H1 (cell line): ENCODE results near the gene ROR1. TPM values are rescaled to one million over a fixed set of nuclear protein-coding genes. Genes with fewer than 3 reads are reported as not detected.

Source experiments
- CTCF ChIA-PET: fragments of 300-600 bp; sonication (Branson Sonifier 250); formaldehyde crosslinking; loops from one replicate; lab custom pipeline; 2021; ENCODE audit not compliant: partially characterized antibody; lab: Charles Lee
- POLR2A ChIA-PET: fragments of 300-600 bp; sonication (Branson Sonifier 250); formaldehyde crosslinking; loops from one replicate; lab custom pipeline; 2021; ENCODE audit warnings: inconsistent platforms; ENCODE audit not compliant: partially characterized antibody; lab: Charles Lee
- DNase-seq, 2 experiments: peaks; one replicate each; pipeline versions ENCODE4 v3.0.0 to v3.0.0-alpha.2; 2010 to 2022; ENCODE audit warnings: low spot score in 2 of 2, low read depth in 1 of 2, mixed read lengths in 1 of 2
- FAIRE-seq: peaks from 2 replicates; lab custom pipeline; 2011; peaks lifted over from hg19 to GRCh38; lab: Jason Lieb, UNC
- H2AFZ ChIP-seq: 2 replicates; pipeline ENCODE4 v1.8.1; 2012; ENCODE audit warnings: low read length, inconsistent platforms
- H2AK5ac ChIP-seq: 2 replicates; pipeline ENCODE4 v1.6.1; 2013; ENCODE audit warnings: low read depth, low read length
- H2BK120ac ChIP-seq: replicated peaks from 2 replicates; pipeline ENCODE3; 2013; ENCODE audit warnings: low read depth, low read length, inconsistent platforms
- H2BK12ac ChIP-seq: 2 replicates; pipeline ENCODE4 v1.6.1; 2013; ENCODE audit warnings: low read depth, low read length
- H2BK15ac ChIP-seq: 2 replicates; pipeline ENCODE4 v1.6.1; 2013; ENCODE audit warnings: low read length
- H2BK20ac ChIP-seq: 2 replicates; pipeline ENCODE4 v1.6.1; 2013; ENCODE audit warnings: low read length
- H2BK5ac ChIP-seq: 2 replicates; pipeline ENCODE4 v1.6.1; 2013; ENCODE audit warnings: low read depth, low read length
- H3K14ac ChIP-seq: 2 replicates; pipeline ENCODE4 v1.6.1; 2013; ENCODE audit warnings: inconsistent platforms; ENCODE audit not compliant: insufficient read length
- H3K18ac ChIP-seq: 2 replicates; pipeline ENCODE4 v1.6.1; 2013; ENCODE audit warnings: low read length; ENCODE audit errors: extremely low read depth
- H3K23ac ChIP-seq: 2 replicates; pipeline ENCODE4 v1.6.1; 2013; ENCODE audit warnings: inconsistent platforms; ENCODE audit not compliant: insufficient read length
- H3K23me2 ChIP-seq: 2 replicates; pipeline ENCODE4 v1.6.1; 2013; ENCODE audit warnings: low read depth, low read length
- H3K27ac ChIP-seq: 2 replicates; pipeline ENCODE4 v1.6.1; 2011; ENCODE audit warnings: low read depth, low read length, inconsistent platforms
- H3K27me3 ChIP-seq, 4 experiments: replicated peaks in 1 of 4; 1 replicate in 1 of 4; 2 replicates in 3 of 4; pipeline versions ENCODE4 v1.6.1 to v1.8.1; 2011 to 2013; ENCODE audit warnings: low read length in 3 of 4, mild to moderate bottlenecking in 3 of 4, inconsistent platforms in 2 of 4, mixed read lengths in 2 of 4, moderate library complexity in 1 of 4; ENCODE audit not compliant: control insufficient read depth in 3 of 4, insufficient read depth in 3 of 4; ENCODE audit errors: extremely low read depth in 1 of 4
- H3K36me3 ChIP-seq, 4 experiments: 2 replicates each; pipeline versions ENCODE4 v1.6.1 to v1.8.1; 2011 to 2013; ENCODE audit warnings: mild to moderate bottlenecking in 4 of 4, low read length in 3 of 4, moderate library complexity in 2 of 4, control low read depth in 1 of 4, inconsistent platforms in 1 of 4; ENCODE audit not compliant: insufficient read depth in 4 of 4, control insufficient read depth in 2 of 4
- H3K4ac ChIP-seq: replicated peaks from 2 replicates; pipeline ENCODE3; 2013; ENCODE audit warnings: low read length, low read depth, mixed read lengths, inconsistent platforms; ENCODE audit not compliant: insufficient read length
- H3K4me1 ChIP-seq, 4 experiments: replicated peaks in 1 of 4; 1 replicate in 1 of 4; 2 replicates in 3 of 4; pipeline versions ENCODE4 v1.6.1 to v1.8.1; 2011 to 2013; ENCODE audit warnings: low read length in 3 of 4, inconsistent platforms in 2 of 4, mixed read lengths in 1 of 4; ENCODE audit not compliant: insufficient read depth in 4 of 4, control insufficient read depth in 3 of 4
- H3K4me2 ChIP-seq, 2 experiments: 2 replicates each; pipeline versions ENCODE4 v1.6.1 to v1.8.1; 2011 to 2013; ENCODE audit warnings: low read depth in 2 of 2, low read length in 2 of 2, control low read depth in 1 of 2, inconsistent platforms in 1 of 2, mild to moderate bottlenecking in 1 of 2; ENCODE audit not compliant: insufficient read depth in 1 of 2
- H3K4me3 ChIP-seq, 4 experiments: fragments of 200-600, 300-600 bp in 1 of 4; sonication (generic), shearing (Covaris generic), sonication (Bioruptor Twin) in 1 of 4; 2 replicates each; pipeline versions ENCODE4 v1.5.1 to v1.8.1; 2011 to 2016; ENCODE audit warnings: low read length in 4 of 4, low read depth in 3 of 4, control low read depth in 2 of 4, inconsistent platforms in 2 of 4, mild to moderate bottlenecking in 2 of 4, mixed read lengths in 1 of 4, moderate library complexity in 1 of 4; ENCODE audit not compliant: insufficient read depth in 2 of 4; ENCODE audit errors: extremely low read depth in 1 of 4
- H3K56ac ChIP-seq: replicated peaks from 2 replicates; pipeline ENCODE3; 2013; ENCODE audit warnings: low read depth, mild to moderate bottlenecking, mixed read lengths, low read length, inconsistent platforms; ENCODE audit not compliant: insufficient read length
- H3K79me1 ChIP-seq: 2 replicates; pipeline ENCODE4 v1.6.1; 2013; ENCODE audit warnings: low read depth, low read length, control low read depth
- H3K79me2 ChIP-seq, 2 experiments: 2 replicates each; pipeline versions ENCODE4 v1.6.1 to v1.8.1; 2012 to 2013; ENCODE audit warnings: low read length in 2 of 2, mild to moderate bottlenecking in 2 of 2, inconsistent platforms in 1 of 2; ENCODE audit not compliant: insufficient read depth in 2 of 2, control insufficient read depth in 1 of 2
- H3K9ac ChIP-seq, 4 experiments: replicated peaks in 1 of 4; 1 replicate in 1 of 4; 2 replicates in 3 of 4; pipeline versions ENCODE4 v1.6.1 to v1.8.1; 2011 to 2013; ENCODE audit warnings: low read depth in 3 of 4, low read length in 3 of 4, control low read depth in 2 of 4, mild to moderate bottlenecking in 2 of 4, moderate library complexity in 2 of 4, inconsistent platforms in 1 of 4; ENCODE audit errors: extremely low read depth in 1 of 4
- H3K9me3 ChIP-seq, 2 experiments: 2 replicates each; pipeline versions ENCODE4 v1.6.1 to v1.8.1; 2012 to 2013; ENCODE audit warnings: mild to moderate bottlenecking in 2 of 2, moderate library complexity in 2 of 2, control low read depth in 1 of 2, inconsistent platforms in 1 of 2, low read depth in 1 of 2, low read length in 1 of 2, mixed read lengths in 1 of 2; ENCODE audit not compliant: insufficient read depth in 2 of 2
- H4K20me1 ChIP-seq, 2 experiments: replicated peaks in 1 of 2; 2 replicates each; pipeline versions ENCODE3 to v1.8.1; 2011 to 2013; ENCODE audit warnings: inconsistent platforms in 2 of 2, low read length in 2 of 2, mild to moderate bottlenecking in 1 of 2; ENCODE audit not compliant: insufficient read depth in 2 of 2, control insufficient read depth in 1 of 2
- H4K5ac ChIP-seq: 2 replicates; pipeline ENCODE4 v1.6.1; 2013; ENCODE audit warnings: low read length, low read depth, mixed read lengths, inconsistent platforms; ENCODE audit not compliant: insufficient read length
- H4K8ac ChIP-seq: 2 replicates; pipeline ENCODE4 v1.8.0; 2013; ENCODE audit warnings: mild to moderate bottlenecking, moderate library complexity, low read length, inconsistent platforms; ENCODE audit not compliant: insufficient read depth; ENCODE audit errors: extremely low read depth
- H4K91ac ChIP-seq: replicated peaks from 2 replicates; pipeline ENCODE3; 2013; ENCODE audit warnings: low read length, mixed read lengths, inconsistent platforms; ENCODE audit not compliant: insufficient read length
- PHF8 ChIP-seq: fragments of 200-600 bp; sonication (generic); conservative IDR thresholded peaks from 2 replicates; pipeline ENCODE4 v1.7.1; 2012; ENCODE audit warnings: low read depth, mild to moderate bottlenecking, inconsistent platforms, low read length, moderate library complexity
- WGBS, 2 experiments: shearing (Covaris generic) in 1 of 2; methylation state at CpG; one replicate each; pipeline versions ENCODE4 v1.1.6 to v1.1.7; 2013 to 2015; ENCODE audit warnings: low lambda C conversion rate in 2 of 2, mixed read lengths in 2 of 2, inconsistent platforms in 1 of 2, low coverage in 1 of 2, missing lambda C conversion rate in 1 of 2; ENCODE audit not compliant: insufficient replicate concordance in 2 of 2, insufficient coverage in 1 of 2, insufficient read length in 1 of 2; ENCODE audit errors: extremely low coverage in 1 of 2, missing lambda C conversion rate in 1 of 2; 5-methylcytosine and 5-hydroxymethylcytosine counted together
- polyA plus RNA-seq, 7 experiments: library from polyadenylated mRNA; depleted of rRNA in 3 of 7; stranded (reverse) in 5 of 7; unstranded in 2 of 7; fragments of >200 nt in 5 of 7; fragments of 200-250 nt in 2 of 7; gene quantifications; 1 replicate in 5 of 7; 2 replicates in 1 of 7; 4 replicates in 1 of 7; pipeline versions ENCODE4 v1.2.1 to v1.2.3, GENCODE V29; 2011 to 2013; ENCODE audit warnings: missing spikeins in 2 of 7, mixed read lengths in 2 of 7
- total RNA-seq: library from RNA; stranded (reverse); fragmentation: NEBNext Ultra II Directional; extraction: Animal tissue kit (Norgen Biotek cat#: 25700); gene quantifications from 2 replicates; pipeline ENCODE4 v1.2.1, GENCODE V29; 2021
- TF ChIP-seq, protein P1 (sequence below), 3 experiments: IDR thresholded peaks; 1 replicate in 2 of 3; 2 replicates in 1 of 3; pipeline versions ENCODE4 v1.5.1 to v1.6.1; 2011; ENCODE audit warnings: low read length in 3 of 3, mild to moderate bottlenecking in 3 of 3, inconsistent platforms in 2 of 3, low read depth in 1 of 3, moderate library complexity in 1 of 3; ENCODE audit not compliant: insufficient read depth in 1 of 3; ENCODE audit errors: control extremely low read depth in 1 of 3

ROR1 gene
- total and polyA plus RNA-seq, 2 of the 8 experiments (the other 6 are each of a cell fraction or from before 2014, with no cell fraction given) = 33.6 to 73.6 TPM

DNA sequence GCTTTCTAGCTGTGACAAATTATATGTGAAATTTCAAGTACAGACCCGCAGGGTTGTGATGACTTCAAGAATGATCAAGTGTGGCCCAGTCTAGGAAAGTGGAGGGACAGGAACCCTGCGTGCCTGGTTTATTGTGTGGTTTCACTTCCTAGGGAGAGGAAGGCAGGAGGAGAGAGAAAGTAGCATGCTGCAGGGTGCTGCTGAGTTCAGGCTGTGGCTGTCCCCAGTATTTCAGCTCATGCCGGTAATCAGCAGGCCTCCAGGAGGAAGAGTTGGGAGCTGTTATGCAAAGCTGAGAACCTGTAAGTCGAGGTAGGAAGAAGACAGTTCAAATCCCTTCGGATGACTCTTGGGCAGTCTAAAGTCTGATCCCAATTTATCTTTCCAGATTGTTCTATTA is 140.4 kb downstream of the ROR1 start:
- Histone ChIP-seq H3K14ac (no peak overlapping the region), H3K79me2 (peaks cover 15 to 99% of the 10 kb centered on the region in 2 experiments; a peak in 3 of 4 replicates), H3K18ac (peak overlapping the region; percentile 60; the same call in 1 of the 2 replicates), H3K9ac (no peak overlapping the region), H2AFZ (no peak overlapping the region), H2BK15ac (peak overlapping the region; percentile 9; the same call in 1 of the 2 replicates), H3K79me1 (peaks cover 13% of the 10 kb centered on the region; the same call in 1 of the 2 replicates), H3K56ac (no peak overlapping the region), H3K4me1 (peaks cover 8 to 41% (median 24%) of the 10 kb centered on the region in 4 experiments; a peak in 6 of 7 replicates), H3K27me3 (no peaks in the 10 kb centered on the region), H2BK5ac (peak overlapping the region; percentile 36; the same call in 1 of the 2 replicates), H4K91ac (no peak overlapping the region), H3K36me3 (no peaks in the 10 kb centered on the region), H4K8ac (no peak overlapping the region), H4K20me1 (peaks cover 0 to 5% of the 10 kb centered on the region in 2 experiments), H2BK12ac (no peak overlapping the region), H3K4ac (no peak overlapping the region), H3K27ac (no peak overlapping the region), H3K23me2 (no peaks in the 10 kb centered on the region), H2BK20ac (no peak overlapping the region), H2BK120ac (peak overlapping the region; percentile 39), H2AK5ac (no peak overlapping the region), H3K4me3 (no peak overlapping the region), H3K4me2 (no peak overlapping the region; a peak in 1 of 4 replicates), H3K23ac (no peak overlapping the region), H3K9me3 (no peaks in the 10 kb centered on the region), H4K5ac (no peak overlapping the region)
- no peak for DNase-seq
- WGBS, 2 experiments = 73% methylated on average over 5 of the region's 5 CpGs; no CpG with 5 or more reads in 1 of the 2 experiments
- TF ChIP-seq, protein P1, sequence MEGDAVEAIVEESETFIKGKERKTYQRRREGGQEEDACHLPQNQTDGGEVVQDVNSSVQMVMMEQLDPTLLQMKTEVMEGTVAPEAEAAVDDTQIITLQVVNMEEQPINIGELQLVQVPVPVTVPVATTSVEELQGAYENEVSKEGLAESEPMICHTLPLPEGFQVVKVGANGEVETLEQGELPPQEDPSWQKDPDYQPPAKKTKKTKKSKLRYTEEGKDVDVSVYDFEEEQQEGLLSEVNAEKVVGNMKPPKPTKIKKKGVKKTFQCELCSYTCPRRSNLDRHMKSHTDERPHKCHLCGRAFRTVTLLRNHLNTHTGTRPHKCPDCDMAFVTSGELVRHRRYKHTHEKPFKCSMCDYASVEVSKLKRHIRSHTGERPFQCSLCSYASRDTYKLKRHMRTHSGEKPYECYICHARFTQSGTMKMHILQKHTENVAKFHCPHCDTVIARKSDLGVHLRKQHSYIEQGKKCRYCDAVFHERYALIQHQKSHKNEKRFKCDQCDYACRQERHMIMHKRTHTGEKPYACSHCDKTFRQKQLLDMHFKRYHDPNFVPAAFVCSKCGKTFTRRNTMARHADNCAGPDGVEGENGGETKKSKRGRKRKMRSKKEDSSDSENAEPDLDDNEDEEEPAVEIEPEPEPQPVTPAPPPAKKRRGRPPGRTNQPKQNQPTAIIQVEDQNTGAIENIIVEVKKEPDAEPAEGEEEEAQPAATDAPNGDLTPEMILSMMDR (IDR thresholded peaks at IDR 0.05; ENCODE audit: control extremely low read depth in 1 of 3, insufficient read depth in 1 of 3, low read depth in 1 of 3, low read length in 3 of 3) = peak in 1 of 3 experiments; percentile 4; a peak in 1 of 4 replicates
- TF ChIP-seq PHF8 = no peak
- CTCF ChIA-PET = interaction anchor here (0.7 to 5.9 kb wide), 33 partner anchors 8 to 297 kb away, joined by 3 to 52 read pairs (median 5); partner anchors contain the start of gene ROR1
- FAIRE-seq = no peak
- POLR2A ChIA-PET = interaction anchor here (0.7 to 2.3 kb wide), 3 partner anchors 21 to 140 kb away, joined by 3 to 13 read pairs (median 3); partner anchors contain the start of gene ROR1
